ENCODE data around the gene PRMT9.

GRCh38 chr4:147693218-147693617 is 9.3 kb upstream of the PRMT9 start:
- no peak for TF ChIP-seq GATA2 (IDR thresholded peaks at IDR 0.05; ENCODE audit: low read depth, low read length)
- TF ChIP-seq GATA3 (IDR thresholded peaks at IDR 0.05; ENCODE audit: low read depth, low read length) = no peak
